ENCODE results near the gene TAF4B. TPM values are rescaled to one million over a fixed set of nuclear protein-coding genes. Genes with fewer than 3 reads are reported as not detected.
A peak's percentile ranks its signal among the peaks of the same experiment; 100 is the strongest.
"Not testable (repeated sequence)": the region's sequence is repeated elsewhere in the genome, so short reads cannot be mapped to it uniquely, and the experiment has no call there.

The TAF4B gene
- total RNA-seq, 2 donors from 2014 or later: 12.8 to 14.1 TPM

DNA sequence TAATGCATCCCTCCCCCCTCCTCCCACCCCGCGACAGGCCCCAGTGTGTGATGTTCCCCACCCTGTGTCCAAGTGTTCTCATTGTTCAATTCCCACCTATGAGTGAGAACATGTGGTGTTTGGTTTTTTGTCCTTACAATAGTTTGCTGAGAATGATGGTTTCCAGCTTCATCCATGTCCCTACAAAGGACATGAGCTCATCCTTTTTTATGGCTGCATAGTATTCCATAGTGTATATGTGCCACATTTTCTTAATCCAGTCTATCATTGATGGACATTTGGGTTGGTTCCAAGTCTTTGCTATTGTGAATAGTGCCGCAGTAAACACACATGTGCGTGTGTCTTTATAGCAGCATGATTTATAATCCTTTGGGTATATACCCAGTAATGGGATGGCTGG, 33.2 kb downstream of the TAF4B start:
- not testable (repeated sequence) for H3K27me3 Mint-ChIP-seq; H3K4me1 Mint-ChIP-seq; H3K27ac Mint-ChIP-seq; H3K9me3 Mint-ChIP-seq; ATAC-seq (replicated peaks); H3K36me3 Mint-ChIP-seq (ENCODE audit: low read depth); H3K4me3 Mint-ChIP-seq

DNA sequence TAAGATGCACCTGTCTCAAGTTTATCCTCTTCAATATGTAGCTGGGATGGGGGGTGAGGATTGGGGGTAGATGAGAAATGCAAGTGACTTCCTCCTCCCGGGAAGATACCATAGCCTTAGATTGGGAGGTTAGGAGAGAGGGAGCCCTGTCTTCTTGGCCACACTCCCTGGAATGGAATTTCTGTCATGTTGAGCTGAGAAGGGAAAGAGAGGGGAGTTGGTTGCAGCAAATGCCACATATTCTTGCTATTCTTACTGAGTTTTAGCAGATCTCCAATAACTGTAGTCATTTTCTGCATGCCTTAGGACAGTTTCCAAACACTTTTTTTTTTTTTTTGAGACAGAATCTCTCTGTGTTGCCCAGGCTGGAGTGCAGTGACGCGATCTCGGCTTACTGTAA, 35.9 kb downstream of the TAF4B start:
- no peaks in the 10 kb centered on the region for H3K9me3 Mint-ChIP-seq
- no peaks in the 10 kb centered on the region for H3K4me1 Mint-ChIP-seq
- H3K27me3 Mint-ChIP-seq: no peaks in the 10 kb centered on the region
- H3K36me3 Mint-ChIP-seq (ENCODE audit: low read depth): peaks cover under 1% of the 10 kb centered on the region
- ATAC-seq (replicated peaks): no peak
- no peak overlapping the region for H3K27ac Mint-ChIP-seq
- no peak overlapping the region for H3K4me3 Mint-ChIP-seq

DNA sequence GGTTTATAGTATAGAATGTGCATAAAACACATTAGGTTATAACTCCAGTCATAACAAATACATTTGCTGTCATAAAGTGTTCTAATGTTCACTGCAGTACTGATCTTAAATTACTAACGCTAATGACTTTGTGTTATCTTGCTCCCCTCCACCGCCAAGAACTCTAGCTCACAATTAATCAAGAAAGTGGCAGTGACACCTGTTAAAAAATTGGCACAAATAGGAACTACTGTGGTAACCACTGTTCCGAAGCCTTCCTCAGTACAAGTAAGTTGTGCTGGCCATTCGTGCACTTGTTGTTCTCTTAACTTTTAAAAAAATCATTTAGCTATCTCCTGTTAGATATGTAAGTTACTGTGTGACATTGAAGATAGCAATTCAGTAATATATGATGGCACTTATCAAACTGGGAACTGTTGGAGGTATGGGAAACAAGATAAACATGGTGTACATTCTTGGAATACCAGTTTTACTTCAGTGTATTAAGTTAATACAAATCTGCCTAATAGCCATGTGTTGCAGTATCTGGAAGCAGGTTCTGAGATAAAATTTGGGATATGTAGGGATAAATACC, 41.2 kb downstream of the TAF4B start:
- ATAC-seq (replicated peaks): no peak
- Mint-ChIP-seq H3K27me3 (no peaks in the 10 kb centered on the region), H3K9me3 (no peaks in the 10 kb centered on the region), H3K27ac (no peak overlapping the region), H3K36me3 (ENCODE audit: low read depth) (peaks cover 31% of the 10 kb centered on the region), H3K4me3 (no peak overlapping the region), H3K4me1 (no peaks in the 10 kb centered on the region)

DNA sequence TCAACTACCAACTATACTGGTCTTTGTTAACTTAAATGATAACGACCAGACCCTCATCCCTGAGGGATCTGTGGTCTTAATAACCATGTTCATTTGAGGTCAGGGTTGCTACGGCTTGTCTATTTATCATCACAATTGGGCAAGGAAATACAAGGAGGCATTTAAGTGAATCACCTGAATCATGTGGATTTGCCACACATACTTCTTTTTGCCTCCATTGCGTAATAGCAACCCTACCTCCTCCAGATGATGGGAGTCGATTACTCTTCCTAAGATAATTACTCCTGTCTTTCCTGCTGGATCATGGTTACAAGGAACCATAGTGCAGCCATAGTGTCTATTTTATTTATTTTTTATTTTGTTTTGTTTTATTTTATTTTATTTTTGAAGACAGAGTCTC, 42.2 kb downstream of the TAF4B start:
- H3K27me3 Mint-ChIP-seq: no peaks in the 10 kb centered on the region
- no peak for ATAC-seq (replicated peaks)
- H3K9me3 Mint-ChIP-seq: no peaks in the 10 kb centered on the region
- H3K4me1 Mint-ChIP-seq: no peaks in the 10 kb centered on the region
- H3K27ac Mint-ChIP-seq: no peak overlapping the region
- no peak overlapping the region for H3K4me3 Mint-ChIP-seq
- H3K36me3 Mint-ChIP-seq (ENCODE audit: low read depth): peaks cover 37% of the 10 kb centered on the region

DNA sequence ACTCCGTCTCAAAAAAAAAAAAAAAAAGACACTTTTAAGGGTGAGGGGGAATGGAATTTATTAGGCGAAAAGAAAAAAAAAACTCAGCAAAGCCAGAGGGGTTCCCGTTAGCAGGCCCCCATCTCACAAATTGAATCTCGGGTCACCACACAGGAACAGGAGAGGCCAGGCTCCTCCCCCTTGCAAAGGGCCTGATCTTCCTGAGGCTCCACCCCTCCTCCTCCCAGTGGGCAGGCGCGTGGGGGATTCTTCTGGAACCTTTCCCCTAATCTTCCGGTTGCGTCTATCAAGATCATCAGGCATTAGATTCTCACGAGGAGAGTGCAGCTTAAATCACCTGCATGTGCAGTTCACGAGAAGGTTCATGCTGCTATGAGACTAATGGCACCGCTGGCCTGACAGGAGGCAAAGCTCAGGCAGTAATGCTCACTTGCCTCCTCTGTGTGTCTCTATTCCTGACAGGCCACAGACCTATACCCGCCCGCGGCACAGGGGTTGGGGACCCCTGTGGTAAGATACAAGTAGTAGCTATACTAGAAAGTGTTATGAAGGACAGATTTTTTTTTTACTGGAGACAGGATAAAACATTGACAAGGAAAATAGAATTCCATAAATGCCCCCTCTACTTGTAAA, 45.8 kb downstream of the TAF4B start:
- Mint-ChIP-seq H3K9me3 (no peaks in the 10 kb centered on the region), H3K4me3 (no peak overlapping the region), H3K4me1 (no peaks in the 10 kb centered on the region), H3K27ac (no peak overlapping the region), H3K27me3 (no peaks in the 10 kb centered on the region), H3K36me3 (ENCODE audit: low read depth) (peaks cover 65% of the 10 kb centered on the region)
- no peak for ATAC-seq (replicated peaks)

DNA sequence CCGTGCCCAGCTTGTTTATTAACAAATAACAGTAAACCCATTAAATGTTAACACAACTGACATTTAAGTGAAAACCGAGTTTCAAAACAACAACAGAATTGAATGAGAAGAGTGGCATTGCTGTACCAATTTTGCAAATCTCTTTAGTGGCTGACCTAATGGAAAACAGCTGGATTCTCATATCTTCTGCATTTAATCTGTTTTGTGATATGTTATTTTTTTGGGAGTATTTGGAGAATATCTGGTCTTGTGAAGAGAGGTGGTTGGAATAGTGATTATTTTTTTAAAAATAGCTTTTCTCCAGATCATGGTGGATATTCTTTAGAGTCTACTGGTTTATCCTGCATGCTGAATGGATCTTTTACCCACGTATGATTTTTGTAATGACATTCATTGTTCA, 51.1 kb downstream of the TAF4B start:
- H3K36me3 Mint-ChIP-seq (ENCODE audit: low read depth): peaks cover 64% of the 10 kb centered on the region
- no peak overlapping the region for H3K27ac Mint-ChIP-seq
- H3K27me3 Mint-ChIP-seq: no peaks in the 10 kb centered on the region
- no peak overlapping the region for H3K4me3 Mint-ChIP-seq
- H3K9me3 Mint-ChIP-seq: no peaks in the 10 kb centered on the region
- no peaks in the 10 kb centered on the region for H3K4me1 Mint-ChIP-seq
- no peak for ATAC-seq (replicated peaks)

DNA sequence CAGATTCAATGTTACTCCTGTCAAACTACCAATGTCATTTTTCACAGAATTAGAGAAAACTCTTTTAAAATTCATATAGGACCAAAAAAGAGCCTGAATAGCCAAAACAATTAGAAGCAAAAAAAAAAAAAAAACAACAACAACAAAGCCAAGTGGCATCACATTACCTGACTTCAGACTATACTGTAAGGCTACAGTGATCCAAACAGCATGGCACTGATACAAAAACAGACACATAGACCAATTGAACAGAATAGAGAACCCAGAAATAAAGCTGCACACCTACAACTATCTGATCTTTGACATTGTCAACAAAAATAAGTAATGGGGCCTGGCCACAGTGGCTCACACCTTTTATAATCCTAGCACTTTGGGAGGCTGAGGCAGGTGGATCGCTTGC, 53.2 kb downstream of the TAF4B start:
- Mint-ChIP-seq H3K36me3 (ENCODE audit: low read depth) (peaks cover 68% of the 10 kb centered on the region), H3K4me3 (no peak overlapping the region), H3K27me3 (no peaks in the 10 kb centered on the region), H3K4me1 (no peaks in the 10 kb centered on the region), H3K9me3 (no peaks in the 10 kb centered on the region), H3K27ac (no peak overlapping the region)
- ATAC-seq (replicated peaks): no peak

DNA sequence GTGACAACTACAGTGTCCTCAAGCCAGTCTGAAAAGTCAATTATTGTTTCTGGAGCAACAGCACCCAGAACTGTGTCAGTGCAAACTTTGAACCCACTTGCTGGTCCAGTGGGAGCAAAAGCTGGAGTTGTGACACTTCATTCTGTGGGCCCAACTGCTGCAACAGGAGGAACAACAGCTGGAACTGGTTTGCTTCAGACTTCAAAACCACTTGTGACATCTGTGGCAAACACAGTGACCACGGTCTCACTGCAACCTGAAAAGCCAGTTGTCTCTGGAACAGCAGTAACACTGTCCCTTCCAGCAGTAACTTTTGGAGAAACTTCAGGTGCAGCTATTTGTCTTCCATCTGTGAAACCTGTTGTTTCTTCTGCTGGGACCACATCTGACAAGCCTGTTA, 59.8 kb downstream of the TAF4B start:
- Mint-ChIP-seq H3K4me3 (no peak overlapping the region), H3K4me1 (no peaks in the 10 kb centered on the region), H3K9me3 (no peaks in the 10 kb centered on the region), H3K27ac (no peak overlapping the region), H3K27me3 (no peaks in the 10 kb centered on the region), H3K36me3 (ENCODE audit: low read depth) (peaks cover 65% of the 10 kb centered on the region)
- no peak for ATAC-seq (replicated peaks)

DNA sequence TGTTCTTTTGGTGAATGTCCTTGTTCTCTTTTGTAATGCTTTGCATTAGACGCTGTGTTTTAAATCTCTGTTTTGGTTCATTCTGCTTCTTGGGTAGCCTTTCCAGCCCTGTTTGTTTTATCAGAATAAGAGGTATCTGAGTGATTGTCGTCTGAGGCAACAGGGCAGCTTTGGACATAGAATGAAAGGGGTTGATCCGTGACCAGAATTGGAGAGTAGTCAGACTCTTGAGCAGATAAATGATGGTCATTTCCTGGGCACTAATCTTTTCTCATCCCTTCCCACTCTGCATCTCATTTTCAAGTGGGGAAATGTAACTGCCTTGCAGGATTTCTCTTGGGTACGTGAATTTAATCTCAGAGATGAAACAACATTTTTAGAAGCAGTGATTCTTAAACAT, 61.4 kb downstream of the TAF4B start:
- Mint-ChIP-seq H3K4me1 (no peaks in the 10 kb centered on the region), H3K4me3 (no peak overlapping the region), H3K27ac (no peak overlapping the region), H3K9me3 (no peaks in the 10 kb centered on the region), H3K36me3 (ENCODE audit: low read depth) (peaks cover 71% of the 10 kb centered on the region), H3K27me3 (no peaks in the 10 kb centered on the region)
- no peak for ATAC-seq (replicated peaks)

DNA sequence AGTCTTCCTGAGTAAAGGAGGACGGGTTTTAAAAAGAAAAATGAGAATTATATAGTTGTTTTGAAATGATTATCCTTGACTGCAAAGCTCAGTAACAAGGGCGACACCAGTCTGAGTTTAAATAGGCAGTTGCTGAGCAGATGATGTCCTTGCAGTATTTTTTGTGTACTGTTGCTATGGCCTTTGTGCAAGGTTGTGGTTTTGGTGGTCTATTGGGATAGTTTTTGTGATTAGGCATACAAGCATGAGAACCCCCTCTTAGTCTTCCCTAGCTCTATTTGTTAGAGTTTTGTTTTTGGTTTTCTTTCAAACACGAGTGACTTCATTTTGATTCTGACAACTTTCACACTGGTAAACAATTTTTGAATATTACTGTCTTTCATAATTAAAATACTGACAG, 64.1 kb downstream of the TAF4B start:
- Mint-ChIP-seq H3K27ac (no peak overlapping the region), H3K4me1 (no peaks in the 10 kb centered on the region), H3K27me3 (no peaks in the 10 kb centered on the region), H3K4me3 (no peak overlapping the region), H3K9me3 (no peaks in the 10 kb centered on the region), H3K36me3 (ENCODE audit: low read depth) (peaks cover 64% of the 10 kb centered on the region)
- ATAC-seq (replicated peaks): no peak

DNA sequence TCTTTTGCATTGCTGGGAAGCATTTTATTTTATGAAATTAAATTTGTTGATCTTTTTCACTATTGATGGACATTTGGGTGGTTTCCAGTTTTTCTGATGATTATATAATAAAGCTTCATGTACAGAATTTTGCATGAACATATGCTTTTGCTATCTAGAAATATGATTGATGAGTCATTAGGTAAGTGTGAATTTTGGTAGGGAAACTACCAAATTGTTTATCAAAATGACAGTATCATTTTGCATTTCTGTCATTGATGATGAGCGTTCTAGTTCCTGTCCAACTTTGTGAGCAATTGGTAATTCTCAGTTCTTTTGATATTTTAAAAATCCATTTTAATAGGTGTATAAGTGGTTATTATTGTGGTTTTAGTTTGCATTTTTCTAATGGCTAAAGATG, 67.7 kb downstream of the TAF4B start:
- H3K27ac Mint-ChIP-seq: no peak overlapping the region

DNA sequence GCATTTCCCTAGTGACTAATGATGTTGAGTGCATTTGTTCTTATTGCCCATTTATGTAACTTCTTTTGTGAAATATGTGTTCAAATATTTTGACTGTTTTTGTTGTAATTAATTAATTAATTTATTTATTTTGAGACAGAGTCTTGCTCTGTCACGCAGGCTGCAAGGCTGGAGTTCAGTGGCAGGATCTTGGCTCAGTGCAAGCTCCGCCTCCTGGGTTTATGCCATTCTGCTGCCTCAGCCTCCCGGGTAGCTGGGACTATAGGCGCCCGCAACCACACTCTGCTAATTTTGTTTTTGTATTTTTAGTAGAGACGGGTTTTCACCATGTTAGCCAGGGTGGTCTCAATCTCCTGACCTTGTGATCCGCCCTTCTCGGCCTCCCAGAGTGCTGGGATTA, 71.9 kb downstream of the TAF4B start:
- Mint-ChIP-seq H3K4me1 (no peaks in the 10 kb centered on the region), H3K9me3 (no peaks in the 10 kb centered on the region), H3K27ac (no peak overlapping the region), H3K27me3 (no peaks in the 10 kb centered on the region), H3K36me3 (ENCODE audit: low read depth) (peaks cover 44% of the 10 kb centered on the region), H3K4me3 (no peak overlapping the region)
- ATAC-seq (replicated peaks): no peak

More for the DNA sequence above, 67.7 kb downstream of the TAF4B start:
- ATAC-seq (replicated peaks): peak; percentile 14
- Mint-ChIP-seq H3K4me1 (no peaks in the 10 kb centered on the region), H3K27me3 (no peaks in the 10 kb centered on the region), H3K4me3 (no peak overlapping the region), H3K9me3 (no peaks in the 10 kb centered on the region), H3K36me3 (ENCODE audit: low read depth) (peaks cover 46% of the 10 kb centered on the region)

DNA sequence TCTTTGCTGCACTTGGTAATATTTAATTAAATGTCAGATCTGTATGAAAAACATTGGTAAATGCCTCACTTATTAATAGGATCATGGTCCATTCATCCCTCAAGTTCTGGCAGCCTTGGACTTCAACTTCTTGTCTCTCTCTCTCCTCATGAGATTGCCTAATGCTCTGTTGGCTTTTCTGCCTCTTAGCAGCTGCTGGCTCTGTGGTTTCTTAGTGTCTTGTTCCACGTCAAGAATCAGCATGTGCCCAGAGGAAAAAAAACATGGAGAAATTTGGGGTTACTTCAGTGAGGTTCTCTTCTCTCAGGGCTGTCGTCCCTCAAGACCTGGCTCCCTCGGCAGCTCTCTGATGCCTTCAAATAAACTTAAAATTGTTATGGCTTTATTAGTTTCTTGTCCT, 75.4 kb downstream of the TAF4B start:
- Mint-ChIP-seq H3K27me3 (no peaks in the 10 kb centered on the region), H3K27ac (no peak overlapping the region), H3K9me3 (no peaks in the 10 kb centered on the region), H3K4me3 (no peak overlapping the region), H3K4me1 (no peaks in the 10 kb centered on the region), H3K36me3 (ENCODE audit: low read depth) (peaks cover 21% of the 10 kb centered on the region)
- ATAC-seq (replicated peaks): no peak

DNA sequence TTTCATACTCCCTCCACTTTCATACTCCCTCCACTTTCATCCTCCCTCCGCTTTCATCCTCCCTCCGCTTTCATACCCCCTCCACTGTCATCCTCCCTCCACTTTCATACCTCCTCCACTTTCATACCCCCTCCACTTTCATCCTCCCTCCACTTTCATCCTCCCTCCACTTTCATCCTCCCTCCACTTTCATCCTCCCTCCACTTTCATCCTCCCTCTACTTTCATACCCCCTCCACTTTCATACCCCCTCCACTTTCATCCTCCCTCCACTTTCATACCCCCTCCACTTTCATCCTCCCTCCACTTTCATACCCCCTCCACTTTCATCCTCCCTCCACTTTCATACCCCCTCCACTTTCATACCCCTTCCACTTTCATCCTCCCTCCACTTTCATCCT, 77.0 kb downstream of the TAF4B start:
- not testable (repeated sequence) for H3K27me3 Mint-ChIP-seq, H3K27ac Mint-ChIP-seq

DNA sequence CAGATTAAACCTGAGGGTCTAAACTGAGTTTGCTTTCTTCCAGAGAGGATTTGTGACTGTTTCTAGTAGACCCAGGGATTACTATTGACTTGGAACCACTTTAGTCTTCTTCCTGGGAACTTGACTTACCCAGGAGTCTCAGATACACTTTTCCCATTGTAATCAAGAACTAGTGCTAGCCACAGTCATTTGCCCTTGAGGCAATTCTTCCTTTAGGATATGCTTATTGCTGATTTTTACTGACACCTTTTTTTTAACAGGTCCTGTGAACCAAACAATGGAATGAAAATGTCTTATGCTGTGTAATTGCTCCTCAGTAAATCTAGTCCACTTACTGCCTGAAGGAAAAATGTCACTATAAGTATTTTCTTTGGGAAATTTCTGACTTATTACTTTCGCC, 78.3 kb downstream of the TAF4B start:
- Mint-ChIP-seq H3K27me3 (no peaks in the 10 kb centered on the region), H3K36me3 (ENCODE audit: low read depth) (peaks cover 25% of the 10 kb centered on the region), H3K4me3 (no peak overlapping the region), H3K27ac (no peak overlapping the region), H3K9me3 (no peaks in the 10 kb centered on the region), H3K4me1 (no peaks in the 10 kb centered on the region)
- ATAC-seq (replicated peaks): no peak

More for the DNA sequence above, 77.0 kb downstream of the TAF4B start:
- H3K9me3 Mint-ChIP-seq; ATAC-seq (replicated peaks); H3K4me1 Mint-ChIP-seq; H3K4me3 Mint-ChIP-seq: not testable (repeated sequence)
- peaks cover 22% of the 10 kb centered on the region for H3K36me3 Mint-ChIP-seq (ENCODE audit: low read depth)

All from activated T-helper 17 cell treated with anti-CD3 and anti-CD28 coated beads, Interleukin-2, amount 50 U/mL, for 72 hours (primary cell).